ENCODE data around the gene DEPDC5.

DEPDC5 gene

DNA sequence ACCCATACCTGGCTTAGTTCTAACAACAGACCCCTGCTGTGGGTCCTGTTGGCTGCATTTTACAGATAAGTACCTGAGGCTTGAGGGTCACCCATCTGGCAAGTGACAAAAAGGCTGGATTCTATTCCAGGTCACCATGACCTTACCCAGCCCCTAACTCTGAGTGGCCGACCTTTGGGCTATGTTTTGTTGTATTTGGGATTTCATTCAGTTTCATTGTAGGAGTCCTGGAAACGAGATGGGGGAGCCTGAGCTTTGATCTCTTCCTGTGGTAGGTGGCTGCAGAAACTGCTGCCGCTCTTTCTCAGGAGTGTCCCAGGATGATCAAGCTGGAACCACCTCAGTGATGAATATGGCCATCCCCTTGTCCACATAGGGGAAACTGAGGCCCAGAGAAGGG lies 165.9 kb downstream of the DEPDC5 start:
- ATAC-seq (no peak), DNase-seq (no peak)
- H3K4me3 Mint-ChIP-seq, result no peak overlapping the region
- H3K27me3 Mint-ChIP-seq, result no peaks in the 10 kb centered on the region
- no peaks in the 10 kb centered on the region for H3K36me3 Mint-ChIP-seq (ENCODE audit: low read depth)
- H3K9me3 Mint-ChIP-seq, result no peaks in the 10 kb centered on the region
- peaks cover 17% of the 10 kb centered on the region for H3K4me1 Mint-ChIP-seq
- H3K27ac Mint-ChIP-seq, result no peak overlapping the region

DNA sequence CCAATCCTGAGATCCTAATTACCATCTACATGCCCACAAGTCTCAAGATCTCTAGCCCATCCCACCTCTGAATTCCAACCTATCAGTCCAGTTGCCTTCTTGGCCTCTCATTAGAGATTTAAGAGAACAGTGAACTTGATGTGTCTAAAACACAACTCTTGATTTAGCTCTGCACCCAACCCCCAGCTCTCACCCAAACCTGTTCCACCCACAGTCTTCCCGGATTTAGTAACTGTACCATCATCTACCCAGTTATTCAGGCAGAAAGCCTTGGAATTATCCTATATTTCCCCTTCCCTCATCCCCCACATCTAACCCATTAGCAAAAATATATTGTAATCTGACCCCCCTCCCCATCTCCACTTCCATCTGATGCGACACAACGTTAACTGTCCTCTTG lies 166.5 kb downstream of the DEPDC5 start:
- peaks cover 4% of the 10 kb centered on the region for H3K27me3 Mint-ChIP-seq
- ATAC-seq, result no peak
- H3K4me1 Mint-ChIP-seq, result peaks cover 17% of the 10 kb centered on the region
- no peak overlapping the region for H3K4me3 Mint-ChIP-seq
- H3K9me3 Mint-ChIP-seq, result no peaks in the 10 kb centered on the region
- H3K27ac Mint-ChIP-seq, result no peak overlapping the region
- H3K36me3 Mint-ChIP-seq (ENCODE audit: low read depth), result no peaks in the 10 kb centered on the region
- no peak for DNase-seq

DNA sequence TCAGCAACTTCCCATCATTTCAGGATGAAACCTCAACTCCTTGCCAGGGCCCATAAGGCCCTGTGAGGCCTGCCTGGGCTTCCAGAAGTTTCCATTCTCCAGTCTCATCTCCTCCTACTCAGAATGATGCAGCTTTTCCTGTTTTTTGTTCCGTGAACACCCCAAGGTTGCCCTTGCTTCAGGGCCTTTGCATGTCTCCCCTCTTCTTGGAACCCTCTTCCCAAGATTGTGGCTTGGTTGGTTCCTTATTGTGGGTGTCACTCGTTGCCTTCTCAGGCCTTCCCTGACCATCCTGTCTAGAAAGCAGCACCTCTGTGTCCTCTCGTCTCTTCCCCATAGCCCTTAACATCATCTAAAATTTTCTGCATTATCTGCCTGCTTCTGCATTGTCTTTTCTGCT lies 167.3 kb downstream of the DEPDC5 start:
- H3K27me3 Mint-ChIP-seq, result peaks cover 10% of the 10 kb centered on the region
- H3K4me3 Mint-ChIP-seq, result no peak overlapping the region
- DNase-seq (no peak), ATAC-seq (no peak)
- H3K36me3 Mint-ChIP-seq (ENCODE audit: low read depth), result no peaks in the 10 kb centered on the region
- H3K27ac Mint-ChIP-seq, result no peak overlapping the region
- H3K9me3 Mint-ChIP-seq, result no peaks in the 10 kb centered on the region
- peaks cover 17% of the 10 kb centered on the region for H3K4me1 Mint-ChIP-seq

DNA sequence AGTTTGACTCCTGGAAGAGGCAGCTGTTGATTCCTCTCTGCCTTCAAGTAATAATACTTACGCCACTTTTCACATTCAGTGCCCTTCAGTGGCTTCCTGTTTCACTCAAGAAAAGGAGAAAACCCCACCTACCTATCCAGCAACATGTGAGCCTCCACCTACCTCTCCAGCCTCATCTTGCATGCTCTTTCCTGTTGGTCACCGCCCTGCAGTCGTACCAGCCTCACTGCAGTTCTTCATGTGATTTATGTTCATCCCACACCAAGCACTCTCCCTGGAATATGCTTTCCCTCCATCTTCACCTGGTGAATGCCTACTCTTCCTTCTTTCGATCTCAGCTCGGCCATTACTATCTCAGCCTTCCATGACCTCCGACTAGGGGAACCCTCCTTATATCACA lies 168.7 kb downstream of the DEPDC5 start:
- Mint-ChIP-seq H3K27me3 (peaks cover 10% of the 10 kb centered on the region), H3K36me3 (ENCODE audit: low read depth) (no peaks in the 10 kb centered on the region), H3K4me3 (no peak overlapping the region), H3K9me3 (no peaks in the 10 kb centered on the region), H3K27ac (no peak overlapping the region), H3K4me1 (peaks cover 12% of the 10 kb centered on the region)
- ATAC-seq, result no peak
- DNase-seq, result no peak

DNA sequence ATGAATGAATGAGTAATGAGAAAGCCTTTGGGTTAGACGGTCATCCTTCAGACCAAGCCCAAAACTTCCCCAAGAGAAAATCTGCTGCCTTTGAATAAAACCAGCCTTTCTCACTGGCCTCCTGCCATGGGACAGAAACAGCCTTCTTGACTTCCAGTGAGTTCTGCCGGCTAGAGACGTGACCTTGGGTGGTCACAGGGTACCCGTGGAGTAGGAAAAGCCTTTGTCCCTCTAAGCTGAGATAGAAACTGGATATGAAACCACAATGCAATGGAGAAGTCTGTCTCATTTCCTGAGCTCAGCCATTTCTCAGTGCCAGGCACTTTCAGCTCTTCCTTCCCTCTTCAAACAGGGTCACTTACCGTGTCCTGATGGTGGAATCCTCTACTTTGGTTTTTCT lies 169.3 kb downstream of the DEPDC5 start:
- H3K36me3 Mint-ChIP-seq (ENCODE audit: low read depth), result no peaks in the 10 kb centered on the region
- peaks cover 8% of the 10 kb centered on the region for H3K4me1 Mint-ChIP-seq
- ATAC-seq (no peak), DNase-seq (no peak)
- H3K27ac Mint-ChIP-seq, result no peak overlapping the region
- H3K9me3 Mint-ChIP-seq, result no peaks in the 10 kb centered on the region
- no peak overlapping the region for H3K4me3 Mint-ChIP-seq
- H3K27me3 Mint-ChIP-seq, result peaks cover 12% of the 10 kb centered on the region

DNA sequence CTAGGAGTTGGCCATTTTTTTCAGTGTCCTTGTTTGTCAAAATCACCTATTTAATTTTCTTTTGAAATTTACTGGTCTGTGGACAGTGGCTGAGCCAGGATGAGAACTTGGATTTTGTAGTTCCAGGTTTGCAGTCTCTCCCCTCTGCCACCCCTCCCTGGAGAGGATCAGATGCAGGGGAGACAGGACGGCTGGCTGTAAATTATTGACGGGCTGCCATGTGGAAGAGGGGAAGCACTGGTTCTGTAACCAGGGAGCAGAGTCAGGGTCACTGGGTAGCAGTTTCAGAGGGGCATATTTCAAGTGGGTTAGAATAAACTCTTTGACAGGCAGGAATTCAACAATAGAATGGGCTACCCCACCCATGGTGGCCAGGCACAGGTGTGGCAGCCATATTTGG lies 169.9 kb downstream of the DEPDC5 start:
- ATAC-seq (no peak), DNase-seq (no peak)
- H3K9me3 Mint-ChIP-seq, result no peaks in the 10 kb centered on the region
- H3K27me3 Mint-ChIP-seq, result peaks cover 12% of the 10 kb centered on the region
- H3K36me3 Mint-ChIP-seq (ENCODE audit: low read depth), result no peaks in the 10 kb centered on the region
- peaks cover 8% of the 10 kb centered on the region for H3K4me1 Mint-ChIP-seq
- H3K4me3 Mint-ChIP-seq, result no peak overlapping the region
- H3K27ac Mint-ChIP-seq, result no peak overlapping the region

DNA sequence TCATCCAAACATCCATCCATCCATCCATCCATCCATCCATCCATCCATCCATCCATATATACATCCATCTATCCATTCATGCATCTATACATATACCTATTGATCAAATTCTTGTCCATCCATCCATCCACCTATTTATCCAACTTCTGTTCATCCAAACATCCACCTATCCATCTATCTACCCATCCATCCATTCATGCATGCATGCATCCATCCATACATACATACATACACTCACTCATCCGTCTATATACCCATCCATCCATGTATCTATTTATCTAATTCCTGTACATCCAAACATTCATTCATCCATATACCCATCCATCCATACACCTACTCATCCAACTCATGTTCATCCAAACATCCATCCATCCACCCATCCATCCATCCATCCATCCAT lies 171.2 kb downstream of the DEPDC5 start:
- Mint-ChIP-seq H3K27ac (no peak overlapping the region), H3K9me3 (no peaks in the 10 kb centered on the region), H3K27me3 (peaks cover 12% of the 10 kb centered on the region), H3K4me1 (peaks cover 8% of the 10 kb centered on the region), H3K4me3 (no peak overlapping the region), H3K36me3 (ENCODE audit: low read depth) (no peaks in the 10 kb centered on the region)
- ATAC-seq, result no peak
- no peak for DNase-seq

DNA sequence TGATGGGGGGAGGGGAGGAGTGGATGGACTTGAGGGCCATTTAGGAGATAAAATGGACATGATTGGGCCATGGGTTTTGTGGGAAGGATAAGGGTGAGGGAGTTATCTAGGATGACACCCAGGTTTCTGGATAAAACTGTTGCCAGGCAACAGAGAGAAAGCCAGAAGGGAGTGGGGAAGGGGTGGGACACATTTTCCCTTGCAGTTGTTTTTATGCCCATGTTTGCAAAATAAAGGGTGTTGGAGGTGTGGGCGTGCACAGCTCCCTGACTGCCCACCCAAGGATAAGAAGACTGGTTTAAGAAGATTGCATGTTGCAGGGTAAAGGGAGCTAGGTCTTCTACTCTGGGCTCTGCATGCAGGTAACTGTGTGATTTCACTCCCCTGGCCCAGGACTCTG lies 172.2 kb downstream of the DEPDC5 start:
- H3K27ac Mint-ChIP-seq, result no peak overlapping the region
- no peak for ATAC-seq
- H3K27me3 Mint-ChIP-seq, result peaks cover 12% of the 10 kb centered on the region
- no peaks in the 10 kb centered on the region for H3K9me3 Mint-ChIP-seq
- peaks cover 8% of the 10 kb centered on the region for H3K4me1 Mint-ChIP-seq
- DNase-seq, result no peak
- no peak overlapping the region for H3K4me3 Mint-ChIP-seq
- H3K36me3 Mint-ChIP-seq (ENCODE audit: low read depth), result no peaks in the 10 kb centered on the region

DNA sequence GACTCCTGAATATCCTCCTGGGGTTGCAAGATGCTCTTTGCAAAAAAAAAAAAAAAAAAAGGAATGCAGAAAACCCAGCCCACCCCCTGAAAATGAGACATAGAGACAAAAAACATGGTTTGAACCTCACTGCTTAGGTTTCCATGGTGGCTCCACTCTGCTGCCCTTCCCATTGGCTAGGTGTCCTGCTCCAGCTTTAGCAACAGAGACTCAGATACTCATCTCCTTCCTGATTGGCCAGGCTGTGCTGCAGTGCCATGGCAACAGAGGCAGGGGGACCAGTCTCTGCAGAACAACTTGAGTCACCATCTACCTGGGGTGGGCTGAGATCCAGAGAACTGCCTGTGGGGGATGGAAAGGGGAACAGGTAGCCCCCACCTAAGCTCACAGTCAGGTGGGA lies 173.2 kb downstream of the DEPDC5 start:
- Mint-ChIP-seq H3K27ac (no peak overlapping the region), H3K4me3 (no peak overlapping the region), H3K27me3 (peaks cover 12% of the 10 kb centered on the region), H3K36me3 (ENCODE audit: low read depth) (no peaks in the 10 kb centered on the region), H3K4me1 (peaks cover 8% of the 10 kb centered on the region), H3K9me3 (no peaks in the 10 kb centered on the region)
- DNase-seq (no peak), ATAC-seq (no peak)

DNA sequence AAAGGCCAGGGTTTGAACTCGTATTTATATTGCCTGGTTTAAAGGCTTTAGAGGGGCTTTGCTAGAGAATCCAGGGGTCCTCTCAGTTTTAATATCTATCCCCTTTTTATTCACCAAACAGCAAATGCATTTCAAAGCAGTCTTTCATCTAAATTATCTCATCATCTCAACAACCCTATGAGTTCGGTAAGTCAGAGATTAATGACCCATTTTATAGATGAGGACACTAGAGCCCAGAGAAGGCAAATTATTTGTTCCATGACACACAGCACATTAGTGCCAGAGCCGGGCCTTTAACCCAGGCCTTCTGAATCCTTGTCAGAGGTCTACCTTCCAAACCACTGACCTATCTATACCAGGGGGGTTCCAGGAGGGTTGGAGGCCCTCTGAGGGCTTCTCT lies 173.7 kb downstream of the DEPDC5 start:
- no peak overlapping the region for H3K4me3 Mint-ChIP-seq
- ATAC-seq (no peak), DNase-seq (no peak)
- H3K36me3 Mint-ChIP-seq (ENCODE audit: low read depth), result no peaks in the 10 kb centered on the region
- H3K4me1 Mint-ChIP-seq, result peaks cover 7% of the 10 kb centered on the region
- no peak overlapping the region for H3K27ac Mint-ChIP-seq
- H3K27me3 Mint-ChIP-seq, result peaks cover 12% of the 10 kb centered on the region
- H3K9me3 Mint-ChIP-seq, result no peaks in the 10 kb centered on the region

DNA sequence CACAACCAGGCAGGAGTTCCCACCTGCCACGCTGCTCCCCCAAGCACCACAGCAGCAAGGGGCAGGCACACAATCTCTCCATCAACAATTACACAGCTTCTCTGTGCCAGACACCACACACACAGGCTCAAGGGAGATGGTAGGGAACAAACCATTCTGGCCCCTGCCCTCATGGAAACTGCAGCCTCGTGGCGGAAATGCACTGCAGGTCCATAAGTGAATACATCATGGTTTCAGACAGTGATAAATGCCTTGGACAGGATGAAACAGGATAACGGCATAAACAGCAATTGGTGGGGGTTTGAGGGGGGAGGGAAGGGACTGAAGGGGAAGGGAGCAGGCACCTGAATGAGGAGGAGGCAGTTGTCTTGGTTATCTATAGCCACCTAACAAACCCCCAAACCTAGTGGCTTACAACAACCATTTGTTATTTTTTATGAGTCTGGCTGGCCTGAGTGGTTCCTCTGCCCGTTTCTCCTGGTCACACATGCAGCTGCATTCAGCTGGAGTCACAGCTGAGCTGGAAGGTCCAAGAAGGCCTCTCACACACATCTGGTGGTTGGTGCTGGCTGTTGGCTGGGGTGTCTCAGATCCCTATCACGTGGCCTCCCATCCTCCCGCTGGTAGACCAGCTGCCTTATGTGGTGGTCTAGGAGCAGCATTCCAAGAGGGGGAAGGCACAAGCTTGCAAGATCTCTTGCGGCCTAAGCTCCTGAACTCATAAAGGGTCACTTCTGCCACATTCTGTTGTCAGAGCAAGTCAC lies 175.5 kb downstream of the DEPDC5 start:
- no peak overlapping the region for H3K27ac Mint-ChIP-seq
- H3K9me3 Mint-ChIP-seq, result no peaks in the 10 kb centered on the region
- no peak for DNase-seq
- H3K36me3 Mint-ChIP-seq (ENCODE audit: low read depth), result no peaks in the 10 kb centered on the region
- no peak for ATAC-seq
- peaks cover 12% of the 10 kb centered on the region for H3K27me3 Mint-ChIP-seq
- no peaks in the 10 kb centered on the region for H3K4me1 Mint-ChIP-seq
- no peak overlapping the region for H3K4me3 Mint-ChIP-seq

DNA sequence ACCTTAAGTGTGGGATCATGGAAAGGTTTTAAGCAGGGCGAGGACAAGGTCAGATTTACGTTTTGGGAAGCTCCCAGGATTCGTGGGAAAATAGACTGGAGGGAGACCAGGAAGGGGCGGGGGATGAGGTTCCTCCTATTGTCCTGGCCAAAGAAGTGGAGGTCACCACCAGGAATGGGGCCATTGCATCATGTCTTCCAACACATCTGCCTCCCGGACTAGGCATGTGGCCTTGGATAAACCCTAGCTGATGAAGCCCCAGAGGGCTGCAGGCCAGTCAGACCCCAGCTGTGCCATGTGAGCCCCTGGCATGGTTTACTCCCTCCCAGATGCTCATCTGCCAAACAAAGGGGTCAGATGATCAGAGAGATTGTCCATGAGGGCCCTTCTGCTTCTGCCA lies 179.0 kb downstream of the DEPDC5 start:
- H3K27ac Mint-ChIP-seq, result no peak overlapping the region
- ATAC-seq (no peak), DNase-seq (no peak)
- H3K27me3 Mint-ChIP-seq, result peaks cover 2% of the 10 kb centered on the region
- no peaks in the 10 kb centered on the region for H3K36me3 Mint-ChIP-seq (ENCODE audit: low read depth)
- no peak overlapping the region for H3K4me3 Mint-ChIP-seq
- no peaks in the 10 kb centered on the region for H3K9me3 Mint-ChIP-seq
- H3K4me1 Mint-ChIP-seq, result no peaks in the 10 kb centered on the region

DNA sequence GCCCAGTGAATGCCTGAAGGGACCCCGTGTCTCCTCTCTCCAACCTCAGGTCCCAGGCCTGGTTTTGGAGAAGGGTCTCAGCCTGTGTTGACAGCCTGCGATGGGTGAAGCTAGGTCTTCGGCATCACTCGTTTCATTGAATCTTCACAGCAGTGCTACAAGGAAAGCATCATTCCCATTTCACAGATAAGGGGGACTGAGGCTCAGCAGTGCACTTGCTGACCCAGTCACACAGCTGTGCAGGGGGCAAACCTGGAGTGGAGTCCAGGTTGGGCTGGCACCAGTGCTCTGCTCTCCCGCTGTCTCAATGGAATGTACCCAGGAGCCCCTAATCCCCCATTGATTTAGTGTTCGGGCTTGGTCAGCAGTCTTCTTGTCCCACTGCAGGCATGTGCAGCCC lies 179.6 kb downstream of the DEPDC5 start:
- H3K36me3 Mint-ChIP-seq (ENCODE audit: low read depth), result no peaks in the 10 kb centered on the region
- H3K9me3 Mint-ChIP-seq, result no peaks in the 10 kb centered on the region
- H3K4me3 Mint-ChIP-seq, result no peak overlapping the region
- H3K27me3 Mint-ChIP-seq, result no peaks in the 10 kb centered on the region
- DNase-seq (no peak), ATAC-seq (no peak)
- H3K27ac Mint-ChIP-seq, result no peak overlapping the region
- H3K4me1 Mint-ChIP-seq, result no peaks in the 10 kb centered on the region

DNA sequence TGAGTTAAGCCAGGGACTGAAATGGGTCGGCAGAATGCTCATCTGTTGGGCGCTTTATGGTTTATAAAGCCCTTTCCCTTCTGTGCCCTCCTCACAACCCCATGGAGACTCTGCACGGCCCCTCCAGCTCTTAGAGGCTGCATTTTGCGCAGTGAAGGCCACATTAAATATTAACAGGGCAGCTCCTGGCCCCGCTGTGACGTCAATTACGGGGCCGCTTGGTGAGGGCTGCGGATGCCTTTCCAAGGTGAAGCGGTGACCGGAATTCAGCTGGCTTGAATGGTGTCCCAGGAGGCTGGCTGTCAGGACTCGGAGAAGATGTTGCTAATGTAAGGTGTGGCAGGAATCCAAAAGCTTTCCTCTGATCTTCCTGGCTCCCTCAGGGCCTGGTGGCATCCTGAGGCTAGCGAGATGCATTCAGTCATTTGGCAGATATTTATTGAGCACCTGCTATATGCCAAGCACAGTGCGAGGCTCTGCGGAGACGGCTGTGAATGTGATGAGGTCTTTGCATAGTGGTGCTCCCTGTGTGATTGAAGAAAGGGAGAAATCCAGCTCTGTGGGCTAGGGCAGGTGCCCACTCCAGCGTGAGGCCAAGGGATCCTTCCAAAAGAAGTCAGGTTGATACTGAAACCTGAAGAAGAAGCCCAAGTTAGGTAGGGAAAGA lies 180.1 kb downstream of the DEPDC5 start:
- H3K27ac Mint-ChIP-seq, result no peak overlapping the region
- ATAC-seq (no peak), DNase-seq (no peak)
- no peak overlapping the region for H3K4me3 Mint-ChIP-seq
- H3K36me3 Mint-ChIP-seq (ENCODE audit: low read depth), result no peaks in the 10 kb centered on the region
- H3K27me3 Mint-ChIP-seq, result no peaks in the 10 kb centered on the region
- H3K9me3 Mint-ChIP-seq, result no peaks in the 10 kb centered on the region
- H3K4me1 Mint-ChIP-seq, result no peaks in the 10 kb centered on the region

DNA sequence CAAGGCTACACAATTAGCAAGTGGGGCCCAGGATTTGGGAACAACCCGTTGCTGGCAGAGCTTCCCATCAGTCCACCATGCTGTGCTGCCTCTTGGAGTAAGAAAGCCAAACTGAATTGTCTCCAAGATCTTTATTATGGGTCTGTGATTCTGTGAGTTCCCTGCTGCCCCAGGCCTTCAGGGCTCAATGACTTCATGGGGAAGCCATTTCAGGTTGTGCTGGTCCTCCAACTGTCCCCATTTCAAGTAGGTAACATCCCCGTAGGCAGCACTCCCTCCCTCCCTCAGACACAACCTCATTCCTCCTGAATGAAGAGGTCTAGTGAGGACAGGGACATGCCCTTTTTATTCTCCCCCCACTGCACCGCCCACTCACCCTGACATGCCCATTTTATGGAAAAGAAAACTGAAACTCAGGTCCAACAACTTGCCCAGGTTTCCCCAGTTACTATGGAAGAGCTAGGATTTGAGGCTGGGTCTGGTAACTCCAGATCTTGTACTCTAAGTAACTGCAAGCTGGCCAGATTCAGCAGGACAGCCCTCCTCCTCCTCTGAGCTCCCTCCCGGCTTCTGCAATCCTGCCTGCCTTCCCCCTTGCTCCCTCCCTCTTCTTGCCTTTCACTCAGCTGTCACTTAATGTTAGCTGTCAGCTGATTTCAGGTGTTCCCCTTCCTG lies 182.3 kb downstream of the DEPDC5 start:
- ATAC-seq (peak; percentile 15), DNase-seq (no peak)
- Mint-ChIP-seq H3K4me3 (no peak overlapping the region), H3K27ac (no peak overlapping the region), H3K36me3 (ENCODE audit: low read depth) (no peaks in the 10 kb centered on the region), H3K27me3 (no peaks in the 10 kb centered on the region), H3K4me1 (no peaks in the 10 kb centered on the region), H3K9me3 (no peaks in the 10 kb centered on the region)
